IMR-90 (cell line): Measurements from ENCODE around the gene POLG2.

ENCODE experiments used
- BHLHE40 ChIP-seq: fragments of 150-350 bp; IDR thresholded peaks from 2 replicates; pipeline ENCODE4 v1.6.1; 2016; ENCODE audit warnings: mild to moderate bottlenecking, low read depth, low read length
- FOS ChIP-seq: fragments of 150-350 bp; IDR thresholded peaks from 2 replicates; pipeline ENCODE4 v1.6.1; 2016; ENCODE audit warnings: low read depth, low read length
- POLR2A ChIP-seq: IDR thresholded peaks from 2 replicates; pipeline ENCODE4 v1.6.1; 2012; ENCODE audit warnings: mild to moderate bottlenecking, low read depth, low read length
- RAD21 ChIP-seq: IDR thresholded peaks from 2 replicates; pipeline ENCODE4 v1.6.1; 2012; ENCODE audit warnings: low read length, improper control_type of control experiment
- RCOR1 ChIP-seq: IDR thresholded peaks from 2 replicates; pipeline ENCODE4 v1.6.1; 2012; ENCODE audit warnings: mild to moderate bottlenecking, low read length, improper control_type of control experiment; ENCODE audit not compliant: insufficient replicate concordance
- RFX5 ChIP-seq: IDR thresholded peaks from 2 replicates; pipeline ENCODE4 v1.8.0; 2012; ENCODE audit warnings: low read depth, mild to moderate bottlenecking, low read length, moderate library complexity
- TF ChIP-seq, protein P1 (sequence below): conservative IDR thresholded peaks from 2 replicates; pipeline ENCODE4 v1.5.1; 2012; ENCODE audit warnings: mild to moderate bottlenecking, low read depth, low read length, improper control_type of control experiment

DNA sequence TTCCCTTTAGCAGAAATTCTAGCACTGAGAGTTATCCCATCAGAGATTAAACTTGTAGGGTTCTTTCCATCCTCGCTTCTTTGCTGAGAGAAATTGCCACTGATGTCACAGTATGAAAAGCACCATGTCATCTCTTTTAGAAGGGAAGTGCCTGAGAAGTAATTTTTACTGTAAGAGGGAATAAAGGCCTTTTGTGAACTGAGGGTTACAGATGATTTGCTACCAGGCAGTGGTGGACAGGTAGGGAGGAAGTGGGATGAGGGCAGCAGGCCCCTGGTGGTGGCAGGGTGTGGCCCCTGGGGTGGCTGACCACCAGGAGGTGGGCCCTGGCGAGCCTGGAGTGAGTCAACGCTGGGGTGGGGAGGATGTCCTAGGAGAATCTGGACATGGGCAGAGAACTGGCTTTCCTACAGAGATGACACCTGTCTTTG, 54.3 kb downstream of the POLG2 start:
- TF ChIP-seq RCOR1: no peak
- TF ChIP-seq, protein P1, sequence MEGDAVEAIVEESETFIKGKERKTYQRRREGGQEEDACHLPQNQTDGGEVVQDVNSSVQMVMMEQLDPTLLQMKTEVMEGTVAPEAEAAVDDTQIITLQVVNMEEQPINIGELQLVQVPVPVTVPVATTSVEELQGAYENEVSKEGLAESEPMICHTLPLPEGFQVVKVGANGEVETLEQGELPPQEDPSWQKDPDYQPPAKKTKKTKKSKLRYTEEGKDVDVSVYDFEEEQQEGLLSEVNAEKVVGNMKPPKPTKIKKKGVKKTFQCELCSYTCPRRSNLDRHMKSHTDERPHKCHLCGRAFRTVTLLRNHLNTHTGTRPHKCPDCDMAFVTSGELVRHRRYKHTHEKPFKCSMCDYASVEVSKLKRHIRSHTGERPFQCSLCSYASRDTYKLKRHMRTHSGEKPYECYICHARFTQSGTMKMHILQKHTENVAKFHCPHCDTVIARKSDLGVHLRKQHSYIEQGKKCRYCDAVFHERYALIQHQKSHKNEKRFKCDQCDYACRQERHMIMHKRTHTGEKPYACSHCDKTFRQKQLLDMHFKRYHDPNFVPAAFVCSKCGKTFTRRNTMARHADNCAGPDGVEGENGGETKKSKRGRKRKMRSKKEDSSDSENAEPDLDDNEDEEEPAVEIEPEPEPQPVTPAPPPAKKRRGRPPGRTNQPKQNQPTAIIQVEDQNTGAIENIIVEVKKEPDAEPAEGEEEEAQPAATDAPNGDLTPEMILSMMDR: no peak
- no peak for TF ChIP-seq RFX5
- no peak for TF ChIP-seq FOS
- TF ChIP-seq BHLHE40: no peak
- no peak for TF ChIP-seq POLR2A
- no peak for TF ChIP-seq RAD21
